Neuronal stem cell (in vitro differentiated cells): ENCODE data around the gene PEMT.

Source experiments
- DNase-seq: peaks from one replicate; pipeline ENCODE4 v3.0.0-alpha.2; 2013; ENCODE audit warnings: low spot score
- H2AFZ ChIP-seq: one replicate; pipeline ENCODE4 v1.6.1; 2013; ENCODE audit warnings: mild to moderate bottlenecking, low read length, inconsistent platforms
- H2AK5ac ChIP-seq: 2 replicates; pipeline ENCODE4 v1.6.1; 2013; ENCODE audit warnings: low read depth, mild to moderate bottlenecking, inconsistent platforms, low read length, moderate library complexity, mixed read lengths
- H2BK120ac ChIP-seq: 2 replicates; pipeline ENCODE4 v1.6.1; 2013; ENCODE audit warnings: low read depth, mild to moderate bottlenecking, inconsistent platforms, low read length, moderate library complexity, mixed read lengths
- H2BK12ac ChIP-seq: one replicate; pipeline ENCODE4 v1.6.1; 2013; ENCODE audit warnings: low read length, inconsistent platforms
- H2BK15ac ChIP-seq: 2 replicates; pipeline ENCODE4 v1.6.1; 2013; ENCODE audit warnings: mild to moderate bottlenecking, low read length, inconsistent platforms, mixed read lengths
- H2BK5ac ChIP-seq: one replicate; pipeline ENCODE4 v1.6.1; 2013; ENCODE audit warnings: inconsistent platforms, mild to moderate bottlenecking, low read length, moderate library complexity
- H3K14ac ChIP-seq: one replicate; pipeline ENCODE4 v1.6.1; 2013; ENCODE audit warnings: low read length, inconsistent platforms
- H3K18ac ChIP-seq: 2 replicates; pipeline ENCODE4 v1.6.1; 2013; ENCODE audit warnings: low read length, inconsistent platforms
- H3K23ac ChIP-seq: 2 replicates; pipeline ENCODE4 v1.6.1; 2013; ENCODE audit warnings: low read depth, mild to moderate bottlenecking, mixed read lengths, low read length, inconsistent platforms; ENCODE audit not compliant: poor library complexity
- H3K27ac ChIP-seq: replicated peaks from 3 replicates; pipeline ENCODE4 v1.5.1; 2013; ENCODE audit warnings: low read length, inconsistent platforms
- H3K27me3 ChIP-seq, 3 experiments: 2 replicates each; pipeline ENCODE4 v1.6.1; 2013; ENCODE audit warnings: low read length in 3 of 3, mild to moderate bottlenecking in 2 of 3, inconsistent platforms in 1 of 3, low read depth in 1 of 3, mixed read lengths in 1 of 3, moderate library complexity in 1 of 3; ENCODE audit not compliant: control insufficient read depth in 3 of 3, insufficient read depth in 3 of 3
- H3K36me3 ChIP-seq, 2 donors: replicated peaks in 1 of 2; 2 replicates each; pipeline ENCODE4 v1.6.1; 2013; ENCODE audit warnings: low read length in 2 of 2; ENCODE audit not compliant: control insufficient read depth in 2 of 2, insufficient read depth in 2 of 2
- H3K4ac ChIP-seq: 2 replicates; pipeline ENCODE4 v1.6.1; 2013; ENCODE audit warnings: inconsistent platforms, mild to moderate bottlenecking, low read length, moderate library complexity
- H3K4me1 ChIP-seq, 2 donors: 1 replicate in 1 of 2; 2 replicates in 1 of 2; pipeline ENCODE4 v1.6.1; 2013; ENCODE audit warnings: low read length in 2 of 2, low read depth in 1 of 2; ENCODE audit not compliant: control insufficient read depth in 2 of 2, insufficient read depth in 1 of 2
- H3K4me2 ChIP-seq: one replicate; pipeline ENCODE4 v1.6.1; 2013; ENCODE audit warnings: mild to moderate bottlenecking, low read length, inconsistent platforms; ENCODE audit not compliant: insufficient read depth, poor library complexity, severe bottlenecking
- H3K4me3 ChIP-seq, 2 donors: 2 replicates each; pipeline ENCODE4 v1.5.1; 2013; ENCODE audit warnings: low read length in 2 of 2, mild to moderate bottlenecking in 2 of 2, inconsistent platforms in 1 of 2, moderate library complexity in 1 of 2
- H3K79me1 ChIP-seq: one replicate; pipeline ENCODE4 v1.6.1; 2013; ENCODE audit warnings: low read depth, mild to moderate bottlenecking, inconsistent platforms, low read length, moderate library complexity
- H3K9ac ChIP-seq: one replicate; pipeline ENCODE4 v1.6.1; 2013; ENCODE audit warnings: mild to moderate bottlenecking, low read depth, low read length, inconsistent platforms; ENCODE audit not compliant: poor library complexity
- H3K9me3 ChIP-seq, 2 donors: replicated peaks in 1 of 2; 2 replicates each; pipeline versions ENCODE3 to v1.6.1; 2013; ENCODE audit warnings: low read length in 2 of 2, mild to moderate bottlenecking in 2 of 2, inconsistent platforms in 1 of 2, low read depth in 1 of 2, mixed read lengths in 1 of 2, moderate library complexity in 1 of 2; ENCODE audit not compliant: control insufficient read depth in 2 of 2, insufficient read depth in 1 of 2
- H4K8ac ChIP-seq: one replicate; pipeline ENCODE4 v1.6.1; 2013; ENCODE audit warnings: low read depth, mild to moderate bottlenecking, inconsistent platforms, low read length, moderate library complexity
- H4K91ac ChIP-seq: one replicate; pipeline ENCODE4 v1.6.1; 2013; ENCODE audit warnings: low read length, low read depth, mild to moderate bottlenecking, inconsistent platforms; ENCODE audit not compliant: poor library complexity
- WGBS, 2 donors: extraction: QIAGEN DNeasy Blood & Tissue Kit; methylation state at CpG; one replicate each; pipeline ENCODE4 v1.1.7; 2013; ENCODE audit warnings: missing lambda C conversion rate in 2 of 2, mixed read lengths in 1 of 2; ENCODE audit not compliant: insufficient read length in 2 of 2, insufficient replicate concordance in 1 of 2; ENCODE audit errors: extremely low coverage in 2 of 2; 5-methylcytosine and 5-hydroxymethylcytosine counted together

PEMT gene

GRCh38 chr17:17480593-17481148 lies 110.8 kb downstream of the PEMT start:
- H2BK15ac ChIP-seq = no peak overlapping the region
- H2AK5ac ChIP-seq = no peak overlapping the region
- H3K4me2 ChIP-seq = no peak overlapping the region
- H3K9me3 ChIP-seq = peaks cover 4 to 5% of the 10 kb centered on the region in 2 donors
- H2AFZ ChIP-seq = no peak overlapping the region
- no peak overlapping the region for H3K4ac ChIP-seq
- H3K27ac ChIP-seq = no peak overlapping the region
- H3K79me1 ChIP-seq = peaks cover 7% of the 10 kb centered on the region
- H3K4me3 ChIP-seq = no peak overlapping the region
- H2BK120ac ChIP-seq = no peak overlapping the region
- no peak overlapping the region for H2BK12ac ChIP-seq
- H3K9ac ChIP-seq = no peak overlapping the region
- no peak overlapping the region for H3K18ac ChIP-seq
- H3K4me1 ChIP-seq = peaks cover 2 to 6% of the 10 kb centered on the region in 2 donors
- no peak overlapping the region for H4K91ac ChIP-seq
- H4K8ac ChIP-seq = no peak overlapping the region
- no peak for DNase-seq
- no CpG with 5 or more reads among the region's 6 CpGs for WGBS, 2 donors
- no peak overlapping the region for H2BK5ac ChIP-seq
- H3K14ac ChIP-seq = no peak overlapping the region
- H3K36me3 ChIP-seq = peaks cover 8 to 49% of the 10 kb centered on the region in 2 donors
- H3K23ac ChIP-seq = no peak overlapping the region
- peaks cover 0 to 2% (median 0%) of the 10 kb centered on the region in 3 experiments for H3K27me3 ChIP-seq

- Histone ChIP-seq H2BK5ac (no peak overlapping the region), H3K4ac (no peak overlapping the region), H4K91ac (no peak overlapping the region), H2AK5ac (no peak overlapping the region), H3K4me2 (no peak overlapping the region), H3K9me3 (no peaks in the 10 kb centered on the region), H4K8ac (no peak overlapping the region), H3K23ac (no peak overlapping the region), H3K9ac (no peak overlapping the region), H3K27me3 (peaks cover 0 to 2% (median 0%) of the 10 kb centered on the region in 3 experiments), H3K27ac (no peak overlapping the region), H3K36me3 (peaks cover 4 to 35% of the 10 kb centered on the region in 2 donors), H2AFZ (no peak overlapping the region), H2BK12ac (no peak overlapping the region), H3K79me1 (peaks cover 7% of the 10 kb centered on the region), H2BK15ac (no peak overlapping the region), H3K18ac (no peak overlapping the region), H3K4me1 (peaks cover 2 to 6% of the 10 kb centered on the region in 2 donors), H3K4me3 (no peak overlapping the region), H3K14ac (no peak overlapping the region), H2BK120ac (no peak overlapping the region)
- no CpG with 5 or more reads among the region's 3 CpGs for WGBS, 2 donors
- no peak for DNase-seq
Observed at GRCh38 chr17:17479209-17479608, 112.3 kb downstream of the PEMT start.

GRCh38 chr17:17476865-17477467 lies 114.5 kb downstream of the PEMT start, which contains the start of gene MED9:
Gene MED9, plus strand, starts transcription at chr17:17477000. Its CDS starts 42 bp downstream, at chr17:17477042.
- WGBS, 2 donors = no CpG with 5 or more reads among the region's 47 CpGs
- Histone ChIP-seq H3K27me3 (peaks cover 0 to 2% (median 0%) of the 10 kb centered on the region in 3 experiments), H3K9me3 (no peaks in the 10 kb centered on the region), H3K18ac (peak within 1 kb of the TSS; percentile 99), H2AFZ (peak within 1 kb of the TSS; percentile 93), H3K9ac (peak within 1 kb of the TSS; percentile 100), H4K8ac (peak within 1 kb of the TSS; percentile 70), H4K91ac (peak within 1 kb of the TSS; percentile 34), H2BK5ac (peak within 1 kb of the TSS; percentile 62), H3K14ac (no peak within 1 kb of the TSS), H3K79me1 (peaks cover 7% of the 10 kb centered on the region), H2AK5ac (peak within 1 kb of the TSS; percentile 89), H3K4ac (no peak within 1 kb of the TSS), H2BK15ac (peak within 1 kb of the TSS; percentile 19), H3K36me3 (peaks cover 3 to 26% of the 10 kb centered on the region in 2 donors), H3K27ac (peak within 1 kb of the TSS; percentile 34), H2BK120ac (no peak within 1 kb of the TSS), H3K4me1 (peaks cover 3 to 13% of the 10 kb centered on the region in 2 donors), H3K4me3 (peak within 1 kb of the TSS; percentile 77 to 97), H3K23ac (peak within 1 kb of the TSS; percentile 97), H3K4me2 (peak within 1 kb of the TSS; percentile 66), H2BK12ac (peak within 1 kb of the TSS; percentile 35)
- peak; percentile 93 for DNase-seq

GRCh38 chr17:17474341-17474740 lies 117.2 kb downstream of the PEMT start:
- H3K27ac ChIP-seq = no peak overlapping the region
- H3K4me3 ChIP-seq = no peak overlapping the region
- H3K18ac ChIP-seq = no peak overlapping the region
- H2BK5ac ChIP-seq = no peak overlapping the region
- H3K14ac ChIP-seq = no peak overlapping the region
- H4K91ac ChIP-seq = no peak overlapping the region
- H3K9me3 ChIP-seq = no peaks in the 10 kb centered on the region
- H2AK5ac ChIP-seq = no peak overlapping the region
- WGBS, 2 donors = no CpG with 5 or more reads among the region's 7 CpGs
- H2BK120ac ChIP-seq = no peak overlapping the region
- H2BK12ac ChIP-seq = no peak overlapping the region
- H3K23ac ChIP-seq = no peak overlapping the region
- no peak overlapping the region for H3K9ac ChIP-seq
- no peak overlapping the region for H3K4ac ChIP-seq
- H2AFZ ChIP-seq = peak overlapping the region; percentile 56
- peaks cover 8 to 15% of the 10 kb centered on the region in 2 donors for H3K4me1 ChIP-seq
- peaks cover 0 to 7% of the 10 kb centered on the region in 2 donors for H3K36me3 ChIP-seq
- DNase-seq = no peak
- H4K8ac ChIP-seq = no peak overlapping the region
- H2BK15ac ChIP-seq = no peak overlapping the region
- no peaks in the 10 kb centered on the region for H3K27me3 ChIP-seq
- peaks cover 2% of the 10 kb centered on the region for H3K79me1 ChIP-seq
- H3K4me2 ChIP-seq = no peak overlapping the region
